ENCODE data around the gene ONECUT3.

Gene ONECUT3

GRCh38 chr19:1809678-1810077 is 56.4 kb downstream of the ONECUT3 start:
- no peak overlapping the region for H4K12ac ChIP-seq (ENCODE audit: low read depth, low read length)
- no peaks in the 10 kb centered on the region for H3K9me3 ChIP-seq (ENCODE audit: insufficient read depth, low read depth, low read length)
- no peak overlapping the region for H3K27ac ChIP-seq (ENCODE audit: low read depth, low read length)
- no peak overlapping the region for H2BK12ac ChIP-seq (ENCODE audit: low read length)
- H3K4ac ChIP-seq (ENCODE audit: low read depth, low read length) = no peak overlapping the region
- no peaks in the 10 kb centered on the region for H3K79me2 ChIP-seq (ENCODE audit: control insufficient read depth, insufficient read depth, low read length, poor library complexity)
- no peaks in the 10 kb centered on the region for H3K27me3 ChIP-seq (ENCODE audit: insufficient read depth, low read length)
- H2BK5ac ChIP-seq (ENCODE audit: low read depth, low read length, poor library complexity) = no peak overlapping the region
- no CpG with 5 or more reads among the region's 18 CpGs for WGBS (ENCODE audit: extremely low coverage, insufficient coverage, insufficient read length)
- DNase-seq = no peak
- H3K14ac ChIP-seq (ENCODE audit: low read length) = no peak overlapping the region
- no peak overlapping the region for H3K9ac ChIP-seq (ENCODE audit: low read length)
- H3K79me1 ChIP-seq (ENCODE audit: low read length) = no peaks in the 10 kb centered on the region
- H2AFZ ChIP-seq (ENCODE audit: insufficient read depth, low read length, poor library complexity) = no peak overlapping the region
- no peak overlapping the region for H3K18ac ChIP-seq (ENCODE audit: low read length)
- H3K23ac ChIP-seq (ENCODE audit: low read length) = no peak overlapping the region
- no peak overlapping the region for H4K8ac ChIP-seq (ENCODE audit: low read depth, low read length)
- H3K4me3 ChIP-seq (ENCODE audit: low read depth, low read length) = no peak overlapping the region
- peaks cover 0 to 14% of the 10 kb centered on the region in 2 experiments for H3K4me1 ChIP-seq (ENCODE audit: control insufficient read depth in 1 of 2, insufficient read depth in 2 of 2, low read length in 2 of 2)
- H2BK120ac ChIP-seq (ENCODE audit: insufficient read depth, low read length, poor library complexity) = no peak overlapping the region
- H3K36me3 ChIP-seq (ENCODE audit: control insufficient read depth in 1 of 2, insufficient read depth in 2 of 2, low read length in 2 of 2) = peaks cover 2 to 3% of the 10 kb centered on the region in 2 experiments
- H4K91ac ChIP-seq (ENCODE audit: low read depth, low read length) = no peak overlapping the region
- H2AK5ac ChIP-seq (ENCODE audit: low read length) = no peak overlapping the region
- H3K4me2 ChIP-seq (ENCODE audit: low read length) = no peak overlapping the region

- H3K9me3 ChIP-seq (ENCODE audit: insufficient read depth, low read depth, low read length) = no peaks in the 10 kb centered on the region
- H3K79me2 ChIP-seq (ENCODE audit: control insufficient read depth, insufficient read depth, low read length, poor library complexity) = no peaks in the 10 kb centered on the region
- H2BK120ac ChIP-seq (ENCODE audit: insufficient read depth, low read length, poor library complexity) = no peak overlapping the region
- WGBS (ENCODE audit: extremely low coverage, insufficient coverage, insufficient read length) = no CpG with 5 or more reads among the region's 19 CpGs
- no peak overlapping the region for H3K4ac ChIP-seq (ENCODE audit: low read depth, low read length)
- H2BK12ac ChIP-seq (ENCODE audit: low read length) = no peak overlapping the region
- H3K27me3 ChIP-seq (ENCODE audit: insufficient read depth, low read length) = no peaks in the 10 kb centered on the region
- H3K79me1 ChIP-seq (ENCODE audit: low read length) = no peaks in the 10 kb centered on the region
- no peak overlapping the region for H2BK5ac ChIP-seq (ENCODE audit: low read depth, low read length, poor library complexity)
- H3K4me1 ChIP-seq (ENCODE audit: control insufficient read depth in 1 of 2, insufficient read depth in 2 of 2, low read length in 2 of 2) = peaks cover 0 to 14% of the 10 kb centered on the region in 2 experiments
- no peak overlapping the region for H3K18ac ChIP-seq (ENCODE audit: low read length)
- no peak for DNase-seq
- H4K8ac ChIP-seq (ENCODE audit: low read depth, low read length) = no peak overlapping the region
- no peak overlapping the region for H3K4me2 ChIP-seq (ENCODE audit: low read length)
- H4K91ac ChIP-seq (ENCODE audit: low read depth, low read length) = no peak overlapping the region
- H3K4me3 ChIP-seq (ENCODE audit: low read depth, low read length) = no peak overlapping the region
- no peak overlapping the region for H3K23ac ChIP-seq (ENCODE audit: low read length)
- no peak overlapping the region for H2AFZ ChIP-seq (ENCODE audit: insufficient read depth, low read length, poor library complexity)
- peaks cover 10 to 11% of the 10 kb centered on the region in 2 experiments for H3K36me3 ChIP-seq (ENCODE audit: control insufficient read depth in 1 of 2, insufficient read depth in 2 of 2, low read length in 2 of 2)
- H3K9ac ChIP-seq (ENCODE audit: low read length) = no peak overlapping the region
- no peak overlapping the region for H4K12ac ChIP-seq (ENCODE audit: low read depth, low read length)
- H2AK5ac ChIP-seq (ENCODE audit: low read length) = no peak overlapping the region
- H3K27ac ChIP-seq (ENCODE audit: low read depth, low read length) = no peak overlapping the region
- H3K14ac ChIP-seq (ENCODE audit: low read length) = no peak overlapping the region
These were observed 57.3 kb downstream of the ONECUT3 start for GRCh38 chr19:1810439-1811160.

GRCh38 chr19:1811472-1811894 is 58.2 kb downstream of the ONECUT3 start:
- Histone ChIP-seq H4K8ac (ENCODE audit: low read depth, low read length) (peak overlapping the region; percentile 51), H3K27me3 (ENCODE audit: insufficient read depth, low read length) (no peaks in the 10 kb centered on the region), H2AK5ac (ENCODE audit: low read length) (no peak overlapping the region), H3K23ac (ENCODE audit: low read length) (no peak overlapping the region), H3K79me2 (ENCODE audit: control insufficient read depth, insufficient read depth, low read length, poor library complexity) (no peaks in the 10 kb centered on the region), H3K36me3 (ENCODE audit: control insufficient read depth in 1 of 2, insufficient read depth in 2 of 2, low read length in 2 of 2) (peaks cover 18% of the 10 kb centered on the region in 2 experiments), H2BK5ac (ENCODE audit: low read depth, low read length, poor library complexity) (no peak overlapping the region), H3K4me3 (ENCODE audit: low read depth, low read length) (no peak overlapping the region), H3K9me3 (ENCODE audit: insufficient read depth, low read depth, low read length) (no peaks in the 10 kb centered on the region), H3K14ac (ENCODE audit: low read length) (no peak overlapping the region), H3K4me1 (ENCODE audit: control insufficient read depth in 1 of 2, insufficient read depth in 2 of 2, low read length in 2 of 2) (peaks cover 0 to 14% of the 10 kb centered on the region in 2 experiments), H2AFZ (ENCODE audit: insufficient read depth, low read length, poor library complexity) (no peak overlapping the region), H3K27ac (ENCODE audit: low read depth, low read length) (no peak overlapping the region), H3K4ac (ENCODE audit: low read depth, low read length) (no peak overlapping the region), H4K91ac (ENCODE audit: low read depth, low read length) (no peak overlapping the region), H2BK120ac (ENCODE audit: insufficient read depth, low read length, poor library complexity) (no peak overlapping the region), H4K12ac (ENCODE audit: low read depth, low read length) (peak overlapping the region; percentile 10), H3K9ac (ENCODE audit: low read length) (no peak overlapping the region), H2BK12ac (ENCODE audit: low read length) (no peak overlapping the region), H3K79me1 (ENCODE audit: low read length) (no peaks in the 10 kb centered on the region), H3K18ac (ENCODE audit: low read length) (no peak overlapping the region), H3K4me2 (ENCODE audit: low read length) (no peak overlapping the region)
- DNase-seq = peak; percentile 91 to 92
- no CpG with 5 or more reads among the region's 13 CpGs for WGBS (ENCODE audit: extremely low coverage, insufficient coverage, insufficient read length)

- Histone ChIP-seq H3K4me3 (ENCODE audit: low read depth, low read length) (peak within 1 kb of the TSS; percentile 62), H3K4me1 (ENCODE audit: control insufficient read depth in 1 of 2, insufficient read depth in 2 of 2, low read length in 2 of 2) (peaks cover 0 to 14% of the 10 kb centered on the region in 2 experiments), H3K9ac (ENCODE audit: low read length) (peak within 1 kb of the TSS; percentile 10), H3K4me2 (ENCODE audit: low read length) (peak within 1 kb of the TSS; percentile 88), H3K27ac (ENCODE audit: low read depth, low read length) (no peak within 1 kb of the TSS), H3K79me2 (ENCODE audit: control insufficient read depth, insufficient read depth, low read length, poor library complexity) (no peaks in the 10 kb centered on the region), H3K4ac (ENCODE audit: low read depth, low read length) (no peak within 1 kb of the TSS), H3K79me1 (ENCODE audit: low read length) (no peaks in the 10 kb centered on the region), H2AK5ac (ENCODE audit: low read length) (no peak within 1 kb of the TSS), H4K91ac (ENCODE audit: low read depth, low read length) (peak within 1 kb of the TSS; percentile 36), H2BK12ac (ENCODE audit: low read length) (no peak within 1 kb of the TSS), H4K12ac (ENCODE audit: low read depth, low read length) (peak within 1 kb of the TSS; percentile 31), H2BK5ac (ENCODE audit: low read depth, low read length, poor library complexity) (no peak within 1 kb of the TSS), H3K36me3 (ENCODE audit: control insufficient read depth in 1 of 2, insufficient read depth in 2 of 2, low read length in 2 of 2) (peaks cover 23% of the 10 kb centered on the region in 2 experiments), H3K18ac (ENCODE audit: low read length) (peak within 1 kb of the TSS; percentile 37), H3K14ac (ENCODE audit: low read length) (no peak within 1 kb of the TSS), H3K23ac (ENCODE audit: low read length) (no peak within 1 kb of the TSS), H2AFZ (ENCODE audit: insufficient read depth, low read length, poor library complexity) (peak within 1 kb of the TSS; percentile 57), H4K8ac (ENCODE audit: low read depth, low read length) (peak within 1 kb of the TSS; percentile 63), H3K27me3 (ENCODE audit: insufficient read depth, low read length) (no peaks in the 10 kb centered on the region), H2BK120ac (ENCODE audit: insufficient read depth, low read length, poor library complexity) (no peak within 1 kb of the TSS), H3K9me3 (ENCODE audit: insufficient read depth, low read depth, low read length) (no peaks in the 10 kb centered on the region)
- no peak for DNase-seq
- no CpG with 5 or more reads among the region's 48 CpGs for WGBS (ENCODE audit: extremely low coverage, insufficient coverage, insufficient read length)
These were observed 58.7 kb downstream of the ONECUT3 start, which contains the start of gene ATP8B3 for GRCh38 chr19:1811942-1812425. Gene ATP8B3, minus strand, starts transcription at chr19:1812276. Its CDS starts 540 bp downstream, at chr19:1811736.

Measured in trophoblast cell (in vitro differentiated cells and primary cell).